Measurements from ENCODE around the gene POLN. TPM values are rescaled to one million over a fixed set of nuclear protein-coding genes. Genes with fewer than 3 reads are reported as not detected.
"Not testable (repeated sequence)": the region's sequence is repeated elsewhere in the genome, so short reads cannot be mapped to it uniquely, and the experiment has no call there.

The POLN gene
- total RNA-seq, 2 donors from 2014 or later = 2.0 to 3.5 TPM

DNA sequence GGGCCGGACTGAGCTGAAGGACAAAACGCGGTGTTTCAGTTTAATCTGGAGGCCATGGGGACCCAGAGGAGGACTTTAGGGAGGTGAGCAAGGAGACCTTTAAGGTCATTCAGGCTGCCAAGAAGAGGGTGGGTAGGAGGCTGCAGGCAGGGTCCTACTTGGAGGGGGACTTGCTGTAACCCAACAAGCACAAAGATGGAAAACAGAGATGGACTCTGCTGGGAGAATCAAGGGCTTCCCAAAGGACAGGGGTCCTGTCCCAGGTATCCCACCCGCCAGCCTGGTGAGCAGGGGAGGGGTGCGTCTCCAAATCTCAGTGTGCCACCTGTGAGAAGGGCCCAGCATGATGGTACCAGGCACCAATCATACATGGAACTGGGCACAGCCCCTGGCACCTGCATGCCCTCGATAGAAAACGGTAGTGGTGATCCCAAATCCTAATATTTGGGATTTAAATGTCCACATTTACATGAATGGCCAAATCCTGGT lies 3.9 kb upstream of the POLN start:
- intact Hi-C loops (cut with DNase I) = loop anchor here in 1 of 2 donors (10.0 kb wide), 1 partner anchor 719 kb away; the partner anchor contains the start of genes GRK4 and NOP14
- DNase-seq (ENCODE audit: low spot score) = peak; percentile 51

DNA sequence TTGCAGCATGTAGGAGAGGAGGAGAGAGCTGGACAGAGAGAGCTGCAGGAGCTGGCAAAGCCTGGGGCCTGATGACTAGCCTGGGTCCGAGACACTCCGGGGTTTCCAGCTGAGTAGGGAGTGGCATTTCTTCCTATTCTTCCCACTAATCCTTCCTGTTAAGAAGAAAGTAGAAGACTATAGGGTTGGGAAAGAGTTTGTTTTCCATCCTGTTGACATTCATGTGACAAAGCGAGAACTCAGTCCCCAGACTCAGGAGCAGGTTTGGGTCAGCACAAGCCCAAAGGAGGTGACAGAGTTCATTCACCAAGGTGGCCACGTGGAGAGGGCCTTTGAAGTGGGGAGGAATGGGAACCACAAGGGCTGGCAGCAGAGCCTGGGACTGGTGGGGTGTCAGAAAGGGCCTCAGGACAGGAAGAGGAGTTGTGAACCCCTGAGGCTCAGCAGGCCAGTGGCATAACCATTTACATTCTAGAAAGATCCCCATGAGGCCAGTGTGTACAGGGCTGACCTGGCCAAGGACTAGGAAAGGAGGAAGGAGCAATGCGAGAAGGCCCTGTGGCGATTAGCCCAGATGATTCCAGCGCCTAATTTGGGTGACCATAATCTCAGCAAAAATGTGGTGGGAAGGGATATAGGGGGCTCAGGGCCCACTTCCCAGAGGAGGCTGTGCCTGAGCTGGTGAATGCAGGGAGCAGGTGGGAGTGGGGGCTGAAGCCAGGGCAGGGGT lies 3.3 kb upstream of the POLN start:
- DNase-seq (ENCODE audit: low spot score) = peak; percentile 58
- intact Hi-C loops (cut with DNase I) = loop anchor here in 1 of 2 donors (10.0 kb wide), 1 partner anchor 720 kb away; the partner anchor contains the start of genes GRK4 and NOP14

DNA sequence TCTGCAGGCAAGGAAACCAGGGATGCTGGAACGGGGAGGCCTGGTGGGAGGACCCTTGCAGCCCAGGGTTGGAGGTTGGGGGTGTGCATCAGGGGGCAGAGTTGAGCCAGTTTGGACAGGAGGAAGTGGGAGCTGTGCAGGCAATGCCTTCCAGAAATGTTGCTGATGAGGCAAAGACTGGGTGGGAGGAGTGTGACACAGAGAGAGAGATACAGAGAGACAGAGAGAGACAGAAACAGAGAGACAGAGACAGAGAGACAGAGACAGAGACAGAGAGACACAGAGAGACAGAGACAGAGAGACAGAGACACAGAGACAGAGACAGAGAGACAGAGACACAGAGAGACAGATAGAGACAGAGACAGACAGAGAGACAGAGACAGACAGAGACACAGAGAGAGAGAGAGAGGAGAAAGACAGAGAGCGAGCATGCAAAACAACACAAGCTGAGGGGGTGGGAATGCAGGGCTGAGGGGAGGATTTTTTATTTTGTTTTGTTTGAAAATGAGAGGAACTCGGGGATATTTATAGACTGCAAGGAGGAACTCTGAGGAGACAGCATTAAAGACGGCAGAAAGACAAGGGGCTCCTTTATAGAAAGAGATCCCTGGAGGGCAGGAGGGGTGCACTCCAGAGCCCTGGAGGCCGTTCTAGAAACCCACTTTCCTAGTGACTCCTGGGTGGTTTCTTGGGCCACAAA lies 1.9 kb upstream of the POLN start:
- peak; percentile 83 for DNase-seq (ENCODE audit: low spot score)
- intact Hi-C loops (cut with DNase I) = loop anchor here in 1 of 2 donors (10.0 kb wide), 1 partner anchor 721 kb away; the partner anchor contains the start of genes GRK4 and NOP14

DNA sequence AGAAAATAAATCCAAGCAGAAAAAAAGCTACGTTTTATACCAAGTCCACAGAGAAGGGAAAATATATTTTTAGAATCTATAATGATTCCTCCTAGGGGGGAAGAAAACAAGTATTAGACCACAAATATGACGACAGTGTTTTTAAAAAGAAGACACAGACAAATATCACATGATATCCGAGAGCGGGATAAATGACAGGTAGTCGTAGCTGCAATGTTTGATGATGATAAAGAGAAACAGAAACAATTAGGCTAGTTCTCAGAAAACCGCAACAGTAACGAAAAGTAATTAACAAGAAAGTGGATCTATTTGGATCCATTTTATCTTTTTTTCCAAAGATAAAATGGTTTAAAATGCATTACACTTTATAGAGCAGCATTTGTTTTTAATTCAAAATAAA lies 918 bp downstream of the POLN start:
- intact Hi-C loops (cut with DNase I) = loop anchor here in 1 of 2 donors (10.0 kb wide), 1 partner anchor 724 kb away; the partner anchor contains the start of genes GRK4 and NOP14
- DNase-seq (ENCODE audit: low spot score) = no peak

DNA sequence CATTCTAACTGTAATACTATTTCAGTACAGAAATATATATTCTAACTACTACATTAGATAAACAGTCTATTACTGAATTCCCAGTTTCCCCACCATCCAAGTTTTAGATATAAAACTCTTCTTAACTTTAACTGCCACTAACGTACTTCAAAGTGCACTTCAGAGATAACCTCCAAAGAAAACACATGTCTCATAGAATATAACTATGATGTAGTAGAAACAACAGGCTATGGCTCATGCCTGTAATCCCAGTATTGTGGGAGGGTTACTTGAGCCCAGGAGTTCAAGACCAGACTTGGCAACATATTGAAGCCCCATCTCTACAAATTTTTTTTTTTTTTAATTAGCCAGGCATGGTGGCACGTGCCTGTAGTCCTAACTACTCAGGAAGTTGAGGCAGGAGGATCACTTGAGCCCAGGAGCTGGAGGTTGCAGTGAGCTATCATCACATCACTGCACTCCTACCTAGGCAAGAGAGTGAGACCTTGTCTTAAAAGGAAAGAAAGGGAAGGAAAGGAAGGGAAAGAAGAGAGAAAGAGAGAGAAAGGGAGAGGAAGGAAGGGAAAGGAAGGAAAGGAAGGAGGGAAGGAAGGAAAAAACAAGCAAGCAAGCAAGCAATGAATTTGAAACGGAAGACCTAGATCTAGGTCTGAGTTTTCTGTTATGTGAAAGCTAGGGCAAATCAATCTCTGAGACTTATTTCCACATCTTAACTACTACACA lies 4.8 kb downstream of the POLN start:
- no peak for DNase-seq (ENCODE audit: low spot score)
- intact Hi-C loops (cut with DNase I) = no loop called here

DNA sequence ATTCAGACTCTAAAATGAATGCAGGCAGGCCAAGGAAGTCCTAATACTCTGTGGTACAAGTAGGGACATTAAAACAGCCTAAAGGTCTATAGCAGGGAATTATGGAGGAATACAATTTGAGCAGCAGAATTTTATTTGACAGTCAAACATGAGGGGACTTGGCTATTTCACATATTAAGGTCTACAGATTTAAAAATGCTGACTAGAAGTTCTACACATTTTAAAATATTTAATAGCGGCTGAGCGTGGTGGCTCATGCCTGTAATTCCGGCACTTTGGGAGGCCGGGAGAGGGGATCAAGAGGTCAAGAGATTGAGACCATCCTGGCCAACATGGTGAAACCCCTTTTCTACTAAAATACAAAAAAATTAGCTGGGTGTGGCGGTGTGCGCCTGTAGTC lies 10.8 kb downstream of the POLN start:
- intact Hi-C loops (cut with DNase I) = no loop called here
- DNase-seq (ENCODE audit: low spot score) = peak; percentile 43

DNA sequence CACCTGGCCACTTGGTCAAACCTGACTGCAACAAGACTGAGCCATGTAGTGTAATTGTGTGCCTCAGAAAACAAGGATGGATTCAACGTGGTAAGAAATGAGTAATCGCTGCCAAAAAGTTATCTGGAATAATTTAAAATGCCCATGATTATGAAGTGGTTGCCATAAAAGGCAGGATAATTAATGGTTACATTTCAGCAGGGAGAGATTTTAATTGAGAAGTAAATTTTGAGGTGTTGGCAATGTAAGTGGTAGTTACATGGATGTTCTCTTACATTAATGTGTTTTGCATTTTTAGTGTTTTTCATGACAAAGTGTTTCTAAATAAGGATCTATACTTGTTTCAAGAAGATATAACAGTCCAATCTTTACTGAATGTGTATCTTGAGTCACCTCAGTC lies 15.7 kb downstream of the POLN start:
- intact Hi-C loops (cut with DNase I) = no loop called here
- no peak for DNase-seq (ENCODE audit: low spot score)

DNA sequence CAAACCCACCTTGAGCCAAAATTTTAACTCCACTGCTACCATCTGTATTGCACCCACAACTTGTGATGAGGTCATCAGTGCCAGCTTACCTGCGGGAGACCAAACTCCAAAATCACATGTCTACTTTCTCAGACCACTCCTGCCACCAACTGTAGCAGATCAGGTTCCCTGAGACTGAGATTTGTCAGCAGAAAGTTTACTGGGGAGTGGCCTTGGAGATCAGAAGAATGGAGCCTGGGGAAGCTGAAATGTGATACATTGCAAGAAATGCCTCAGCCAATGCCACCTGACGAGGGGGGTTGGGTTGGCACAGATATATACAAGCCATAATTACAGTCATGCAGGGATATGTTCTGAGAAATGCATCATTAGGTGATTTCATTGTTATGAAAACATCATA lies 19.1 kb downstream of the POLN start:
- DNase-seq (ENCODE audit: low spot score) = peak; percentile 11
- intact Hi-C loops (cut with DNase I) = no loop called here

DNA sequence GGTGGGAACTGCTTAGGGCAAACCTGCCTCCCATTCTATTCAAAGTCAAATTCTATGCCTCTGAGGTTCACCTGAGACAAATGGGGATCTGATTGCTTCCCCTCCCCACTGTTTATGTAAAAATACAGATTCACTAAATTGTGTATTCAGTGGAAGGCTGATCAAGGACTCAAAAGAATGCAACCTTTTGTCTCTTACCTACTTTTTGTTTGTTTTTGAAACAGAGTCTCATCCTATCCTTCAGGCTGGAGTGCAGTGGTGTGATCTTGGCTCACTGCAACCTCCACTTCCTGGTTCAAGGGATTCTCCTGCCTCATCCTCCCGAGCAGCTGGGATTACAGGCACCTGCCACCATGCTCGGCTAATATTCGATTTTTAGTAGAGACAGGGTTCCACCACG lies 20.5 kb downstream of the POLN start:
- DNase-seq (ENCODE audit: low spot score) = peak; percentile 29
- intact Hi-C loops (cut with DNase I) = not testable (repeated sequence)

DNA sequence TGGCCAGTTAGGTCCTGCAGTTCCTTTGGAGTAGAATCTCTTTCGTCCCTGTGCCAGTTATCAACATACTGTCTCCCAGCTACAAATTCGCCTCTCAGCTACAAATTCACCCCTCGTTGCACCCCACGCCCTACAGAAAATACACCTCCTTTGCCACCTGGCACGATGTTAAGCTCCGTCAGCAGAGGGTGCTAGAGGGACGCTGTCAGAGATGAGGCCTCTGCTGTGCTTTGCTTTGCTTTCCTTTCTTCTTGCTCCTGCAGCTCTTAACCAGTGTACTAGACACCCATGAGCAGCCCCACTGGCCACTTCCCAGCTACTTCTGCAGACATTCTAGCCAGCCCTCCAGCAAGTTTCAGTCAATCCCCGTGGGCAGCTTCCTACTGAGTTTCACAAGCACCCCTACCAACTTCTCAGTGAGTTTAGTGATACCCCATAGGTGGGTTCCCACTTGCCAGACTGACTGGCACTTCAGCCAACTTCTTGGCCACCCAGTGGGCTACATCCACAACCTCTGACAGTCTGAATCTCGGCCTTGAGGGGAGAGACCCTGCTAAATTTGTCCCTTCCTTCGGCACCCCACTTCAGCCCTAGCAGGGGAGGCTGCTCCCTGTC lies 21.8 kb downstream of the POLN start:
- peak; percentile 86 for DNase-seq (ENCODE audit: low spot score)
- intact Hi-C loops (cut with DNase I) = no loop called here

DNA sequence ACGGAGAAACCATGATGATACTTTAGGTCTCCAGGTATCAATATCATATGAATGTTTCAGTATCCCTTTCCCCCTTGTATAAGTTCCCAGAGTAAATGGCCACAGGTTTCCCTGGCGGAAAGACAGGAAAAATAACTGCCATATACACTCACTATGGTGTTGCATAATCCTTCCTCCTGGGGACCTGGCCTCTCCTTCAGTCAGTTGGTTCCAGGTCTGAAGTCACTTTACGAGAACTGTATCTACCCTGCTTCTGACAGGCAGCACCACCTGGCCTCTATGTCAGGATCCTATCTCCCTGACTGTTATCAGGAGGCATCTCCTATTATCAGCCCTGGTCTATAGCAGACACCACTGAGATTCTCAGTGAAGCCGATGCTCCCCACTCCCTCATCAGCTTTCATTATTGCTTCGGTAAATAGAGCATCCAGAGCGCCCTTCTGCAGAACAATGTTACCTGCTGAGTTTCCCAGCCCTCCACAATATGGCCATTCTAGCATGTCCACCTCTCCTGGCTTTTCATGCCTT lies 22.6 kb downstream of the POLN start:
- no peak for DNase-seq (ENCODE audit: low spot score)
- intact Hi-C loops (cut with DNase I) = loop anchor here in 1 of 2 donors (10.0 kb wide), 1 partner anchor 226 kb away; no protein-coding TSS in a partner anchor

DNA sequence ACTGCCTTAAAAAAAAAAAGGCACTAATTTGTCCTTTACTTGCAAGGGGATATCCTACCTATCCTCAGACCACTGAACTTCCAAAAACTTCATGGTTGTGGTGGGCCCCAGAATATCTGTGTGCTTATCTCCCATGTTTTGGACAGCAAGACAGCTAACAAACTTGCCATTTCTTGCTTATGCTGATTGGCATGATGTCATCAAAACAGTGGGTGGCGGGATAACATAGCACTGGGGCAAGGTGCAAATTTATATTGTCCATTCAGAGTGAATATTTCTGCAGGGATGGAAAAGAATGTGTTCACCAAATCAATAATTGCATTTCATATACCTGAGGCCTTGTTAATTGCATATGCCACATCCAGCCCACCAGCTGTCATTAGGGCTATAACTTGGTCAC lies 23.5 kb downstream of the POLN start:
- intact Hi-C loops (cut with DNase I) = loop anchor here in 1 of 2 donors (10.0 kb wide), 1 partner anchor 226 kb away; no protein-coding TSS in a partner anchor

DNA sequence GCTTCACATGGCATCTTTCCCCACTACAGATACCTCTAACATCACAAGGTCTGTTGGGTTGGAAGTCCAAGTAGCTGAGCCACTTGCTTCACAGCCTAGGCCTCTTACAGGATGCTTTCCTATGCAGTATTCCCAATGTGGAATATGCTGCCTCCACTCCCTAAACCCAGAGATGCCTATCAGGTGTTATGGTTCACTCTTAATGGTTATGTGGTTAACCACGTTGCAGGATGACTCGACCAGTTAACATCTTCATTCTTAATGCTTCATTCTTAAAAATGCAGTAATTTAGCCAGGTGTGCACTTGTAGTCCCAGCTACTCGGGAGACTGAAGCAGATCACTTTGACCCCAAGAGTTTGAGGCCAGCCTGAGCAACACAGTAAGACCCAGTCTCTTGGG lies 24.2 kb downstream of the POLN start:
- DNase-seq (ENCODE audit: low spot score) = no peak
- intact Hi-C loops (cut with DNase I) = loop anchor here in 1 of 2 donors (10.0 kb wide), 1 partner anchor 227 kb away; no protein-coding TSS in a partner anchor

More for the DNA sequence above, 23.5 kb downstream of the POLN start:
- no peak for DNase-seq (ENCODE audit: low spot score)

DNA sequence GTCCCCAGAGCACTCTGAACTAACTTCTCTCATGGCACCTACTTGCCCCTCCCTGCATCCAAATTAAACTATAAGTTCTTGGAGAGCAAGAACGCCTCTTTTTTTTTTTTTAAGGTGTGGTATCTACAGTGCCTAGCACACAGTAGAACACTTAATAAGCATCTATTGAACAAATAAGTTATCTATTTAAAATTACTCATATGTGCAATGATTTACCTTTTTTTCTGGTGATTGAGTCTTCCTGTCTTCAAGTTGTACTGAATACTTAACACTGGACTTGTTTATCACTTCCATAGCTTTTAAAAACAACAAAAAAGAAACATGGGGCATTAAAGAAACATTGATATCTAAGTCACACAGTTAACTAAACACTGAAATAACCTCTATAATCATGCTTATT lies 29.1 kb downstream of the POLN start:
- intact Hi-C loops (cut with DNase I) = loop anchor here in 1 of 2 donors (10.0 kb wide), 1 partner anchor 232 kb away; no protein-coding TSS in a partner anchor
- DNase-seq (ENCODE audit: low spot score) = no peak

DNA sequence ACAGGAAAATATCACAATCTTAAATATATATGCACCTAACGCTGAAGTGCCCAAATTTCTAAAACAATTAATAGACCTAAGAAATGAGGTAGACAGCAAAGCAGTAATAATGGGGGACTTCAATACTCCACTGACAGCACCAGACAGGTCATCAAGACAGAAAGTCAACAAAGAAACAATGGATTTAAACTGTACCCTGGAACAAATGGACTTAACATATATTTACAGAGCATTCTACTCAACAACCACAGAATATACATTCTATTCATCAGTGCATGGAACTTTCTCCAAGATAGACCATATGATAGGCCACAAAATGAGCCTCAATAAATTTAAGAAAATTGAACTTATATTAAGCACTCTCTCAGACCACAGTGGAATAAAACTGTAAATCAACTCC lies 39.1 kb downstream of the POLN start:
- intact Hi-C loops (cut with DNase I); DNase-seq (ENCODE audit: low spot score): not testable (repeated sequence)

DNA sequence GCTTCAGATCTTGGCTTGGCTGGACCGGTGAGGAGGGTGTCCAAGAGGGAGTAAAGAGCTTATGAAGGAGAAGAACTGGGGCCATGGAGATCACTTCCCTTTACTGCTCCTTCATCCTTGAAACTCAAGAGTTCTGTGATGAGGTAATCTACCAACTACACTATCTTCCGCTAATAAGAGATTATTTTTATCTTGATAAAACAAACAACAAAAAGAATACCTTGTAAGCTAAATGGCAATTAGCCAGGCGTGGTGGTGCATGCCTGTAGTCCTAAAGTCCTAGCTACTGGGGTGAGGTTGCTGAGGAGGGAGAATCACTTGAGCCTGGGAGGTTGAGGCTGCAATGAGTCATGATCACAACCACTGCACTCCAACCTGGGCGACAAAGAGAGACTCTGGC lies 47.4 kb downstream of the POLN start:
- intact Hi-C loops (cut with DNase I) = no loop called here
- no peak for DNase-seq (ENCODE audit: low spot score)

DNA sequence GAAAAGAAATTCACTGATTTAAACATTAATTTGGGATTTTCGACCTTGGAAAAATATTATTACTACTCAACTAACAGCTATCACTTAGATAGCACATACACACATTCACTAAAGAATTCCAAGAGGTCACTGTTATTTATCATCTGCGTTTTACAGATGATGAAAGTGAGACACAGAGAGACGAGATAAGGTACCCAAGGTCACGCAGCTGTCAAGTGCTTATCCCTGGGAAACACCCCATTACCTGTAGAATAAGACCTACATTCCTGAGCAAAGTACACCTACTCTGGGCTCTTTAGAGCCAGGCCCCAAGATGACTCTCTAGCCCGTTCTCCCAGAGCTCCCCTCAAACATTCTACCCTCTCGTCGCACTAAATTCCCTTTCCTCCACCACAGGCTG lies 48.6 kb downstream of the POLN start:
- intact Hi-C loops (cut with DNase I) = no loop called here
- DNase-seq (ENCODE audit: low spot score) = no peak

DNA sequence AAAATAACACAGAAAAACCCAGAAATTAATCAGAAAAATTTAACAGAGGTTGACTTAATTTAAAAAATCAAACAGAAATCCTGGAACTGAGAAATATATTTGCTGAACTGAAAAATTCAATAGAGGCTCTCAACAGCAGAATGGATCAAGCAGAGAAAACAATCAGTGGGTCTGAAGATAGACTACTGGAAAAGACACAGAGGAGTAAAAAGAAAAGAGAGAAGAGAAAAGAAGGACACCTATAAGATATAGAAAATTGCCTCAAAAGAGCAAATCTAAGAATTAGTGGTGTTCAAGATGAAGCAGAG lies 55.1 kb downstream of the POLN start:
- intact Hi-C loops (cut with DNase I) = no loop called here
- DNase-seq (ENCODE audit: low spot score) = no peak
